Measurements from ENCODE around the gene MRPS14. TPM values are rescaled to one million over a fixed set of nuclear protein-coding genes. Genes with fewer than 3 reads are reported as not detected.
"Not testable (repeated sequence)": the region's sequence is repeated elsewhere in the genome, so short reads cannot be mapped to it uniquely, and the experiment has no call there.

The MRPS14 gene
- total RNA-seq, 1 donor from 2014 or later = 18.3 TPM

DNA sequence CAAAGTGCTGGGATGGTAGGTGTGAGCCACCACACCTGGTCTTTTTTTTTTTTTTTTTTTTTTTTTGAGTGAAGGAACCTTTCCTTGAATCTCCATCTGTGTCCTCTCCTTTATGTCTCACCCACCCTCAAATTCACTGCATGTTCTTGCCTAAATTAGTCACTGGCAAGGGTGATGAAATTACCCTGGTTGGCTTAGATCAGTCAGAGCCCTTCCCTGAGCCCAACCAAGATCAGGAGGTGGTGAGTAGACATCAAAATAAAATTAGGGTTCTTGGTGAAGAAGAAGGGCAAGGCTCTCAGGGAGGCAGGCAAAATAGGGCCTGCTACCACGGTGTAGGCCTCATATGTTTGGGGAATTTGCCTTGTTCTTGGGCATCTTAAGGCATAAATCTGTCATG is 39.1 kb upstream of the MRPS14 start:
- no peak for DNase-seq (ENCODE audit: low read depth)
- TF ChIP-seq, protein P1, sequence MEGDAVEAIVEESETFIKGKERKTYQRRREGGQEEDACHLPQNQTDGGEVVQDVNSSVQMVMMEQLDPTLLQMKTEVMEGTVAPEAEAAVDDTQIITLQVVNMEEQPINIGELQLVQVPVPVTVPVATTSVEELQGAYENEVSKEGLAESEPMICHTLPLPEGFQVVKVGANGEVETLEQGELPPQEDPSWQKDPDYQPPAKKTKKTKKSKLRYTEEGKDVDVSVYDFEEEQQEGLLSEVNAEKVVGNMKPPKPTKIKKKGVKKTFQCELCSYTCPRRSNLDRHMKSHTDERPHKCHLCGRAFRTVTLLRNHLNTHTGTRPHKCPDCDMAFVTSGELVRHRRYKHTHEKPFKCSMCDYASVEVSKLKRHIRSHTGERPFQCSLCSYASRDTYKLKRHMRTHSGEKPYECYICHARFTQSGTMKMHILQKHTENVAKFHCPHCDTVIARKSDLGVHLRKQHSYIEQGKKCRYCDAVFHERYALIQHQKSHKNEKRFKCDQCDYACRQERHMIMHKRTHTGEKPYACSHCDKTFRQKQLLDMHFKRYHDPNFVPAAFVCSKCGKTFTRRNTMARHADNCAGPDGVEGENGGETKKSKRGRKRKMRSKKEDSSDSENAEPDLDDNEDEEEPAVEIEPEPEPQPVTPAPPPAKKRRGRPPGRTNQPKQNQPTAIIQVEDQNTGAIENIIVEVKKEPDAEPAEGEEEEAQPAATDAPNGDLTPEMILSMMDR (conservative IDR thresholded peaks at IDR 0.05; ENCODE audit: low read depth, low read length) = no peak
- H3K4me3 ChIP-seq (ENCODE audit: low read depth, low read length) = no peak overlapping the region

GRCh38 chr1:175054736-175055135 is 31.5 kb upstream of the MRPS14 start:
- TF ChIP-seq, protein P1 (conservative IDR thresholded peaks at IDR 0.05; ENCODE audit: low read depth, low read length) = no peak
- H3K4me3 ChIP-seq (ENCODE audit: low read depth, low read length) = no peak overlapping the region
- DNase-seq (ENCODE audit: low read depth) = no peak

GRCh38 chr1:175050992-175051391 is 27.8 kb upstream of the MRPS14 start:
- H3K4me3 ChIP-seq (ENCODE audit: low read depth, low read length) = no peak overlapping the region
- TF ChIP-seq, protein P1 (conservative IDR thresholded peaks at IDR 0.05; ENCODE audit: low read depth, low read length) = no peak
- no peak for DNase-seq (ENCODE audit: low read depth)

- DNase-seq (ENCODE audit: low read depth) = no peak
- TF ChIP-seq, protein P1 (conservative IDR thresholded peaks at IDR 0.05; ENCODE audit: low read depth, low read length) = no peak
- H3K4me3 ChIP-seq (ENCODE audit: low read depth, low read length) = no peak overlapping the region
These were observed 22.3 kb upstream of the MRPS14 start for GRCh38 chr1:175045519-175045918.

GRCh38 chr1:175045097-175045496 is 21.9 kb upstream of the MRPS14 start:
- TF ChIP-seq, protein P1 (conservative IDR thresholded peaks at IDR 0.05; ENCODE audit: low read depth, low read length) = no peak
- no peak for DNase-seq (ENCODE audit: low read depth)
- no peak overlapping the region for H3K4me3 ChIP-seq (ENCODE audit: low read depth, low read length)

DNA sequence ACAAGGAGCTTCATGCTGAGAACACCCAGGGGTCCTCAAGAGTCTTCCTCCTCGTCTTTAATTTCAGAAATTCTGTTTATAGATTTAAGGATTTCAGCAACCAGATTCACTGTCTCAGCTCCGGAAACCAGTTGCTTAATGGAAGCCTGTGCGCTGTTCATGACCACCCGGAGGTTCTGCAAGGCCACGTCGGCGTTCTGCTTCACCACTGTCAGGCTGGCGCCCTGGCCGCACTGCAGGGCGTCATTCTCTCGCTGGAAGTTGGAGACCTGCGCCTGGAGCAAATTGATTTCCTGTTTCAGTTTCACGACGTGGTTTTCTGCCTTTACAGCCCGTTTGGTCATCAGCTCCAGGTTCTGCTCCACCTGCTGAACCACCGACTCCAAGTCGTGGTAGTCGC is 21.4 kb upstream of the MRPS14 start:
- not testable (repeated sequence) for DNase-seq (ENCODE audit: low read depth); H3K4me3 ChIP-seq (ENCODE audit: low read depth, low read length)

- no peak for DNase-seq (ENCODE audit: low read depth)
- TF ChIP-seq, protein P1 (conservative IDR thresholded peaks at IDR 0.05; ENCODE audit: low read depth, low read length) = no peak
These were observed 20.6 kb upstream of the MRPS14 start for GRCh38 chr1:175043824-175044223.

DNA sequence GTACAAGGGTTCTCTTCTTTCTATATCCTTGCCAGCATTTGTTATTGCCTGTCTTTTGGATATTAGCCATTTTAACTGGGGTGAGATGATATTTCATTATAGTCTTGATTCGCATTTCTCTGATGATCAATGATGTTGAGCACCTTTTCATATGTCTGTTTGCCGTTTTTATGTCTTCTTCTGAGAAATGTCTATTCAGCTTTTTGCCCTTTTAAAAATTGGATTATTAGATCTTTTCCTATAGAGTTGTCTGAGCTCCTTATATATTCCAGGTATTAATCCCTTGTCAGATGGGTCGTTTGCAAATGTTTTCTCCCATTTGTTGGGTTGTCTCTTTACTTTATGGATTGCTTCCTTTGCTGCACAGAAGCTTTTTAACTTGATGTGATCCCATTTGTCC is 19.4 kb upstream of the MRPS14 start:
- DNase-seq (ENCODE audit: low read depth) = no peak
- H3K4me3 ChIP-seq (ENCODE audit: low read depth, low read length) = no peak overlapping the region
- TF ChIP-seq, protein P1 (conservative IDR thresholded peaks at IDR 0.05; ENCODE audit: low read depth, low read length) = no peak

More at GRCh38 chr1:175043824-175044223, 20.6 kb upstream of the MRPS14 start:
- H3K4me3 ChIP-seq (ENCODE audit: low read depth, low read length) = no peak overlapping the region
